NCI-H526 (cell line): Measurements from ENCODE around the gene FTL.

Source experiments
- DNase-seq, 2 experiments: peaks; one replicate each; lab custom pipeline; 2025; lab: John Stamatoyannopoulos, UW

Gene FTL

DNA sequence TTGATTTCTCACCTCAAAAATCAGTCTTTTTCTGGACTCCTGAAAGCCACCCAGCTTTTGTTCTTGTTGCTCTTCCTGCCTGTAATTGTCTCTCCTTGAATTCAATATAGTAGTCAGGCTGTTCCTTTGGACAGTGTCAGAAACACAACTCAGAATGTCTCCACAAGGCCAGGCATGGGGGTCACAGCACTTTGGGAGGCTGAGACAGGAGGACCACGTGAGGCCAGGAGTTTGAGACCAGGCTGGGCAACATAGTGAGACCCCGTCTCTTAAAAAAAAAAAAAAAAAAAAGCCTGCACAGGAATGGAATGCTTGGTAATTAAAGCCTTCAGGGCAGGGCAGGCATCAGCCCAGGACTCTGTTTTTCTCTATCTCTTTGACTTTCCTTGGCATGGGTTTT is 19.3 kb upstream of the FTL start:
- no peak for DNase-seq

DNA sequence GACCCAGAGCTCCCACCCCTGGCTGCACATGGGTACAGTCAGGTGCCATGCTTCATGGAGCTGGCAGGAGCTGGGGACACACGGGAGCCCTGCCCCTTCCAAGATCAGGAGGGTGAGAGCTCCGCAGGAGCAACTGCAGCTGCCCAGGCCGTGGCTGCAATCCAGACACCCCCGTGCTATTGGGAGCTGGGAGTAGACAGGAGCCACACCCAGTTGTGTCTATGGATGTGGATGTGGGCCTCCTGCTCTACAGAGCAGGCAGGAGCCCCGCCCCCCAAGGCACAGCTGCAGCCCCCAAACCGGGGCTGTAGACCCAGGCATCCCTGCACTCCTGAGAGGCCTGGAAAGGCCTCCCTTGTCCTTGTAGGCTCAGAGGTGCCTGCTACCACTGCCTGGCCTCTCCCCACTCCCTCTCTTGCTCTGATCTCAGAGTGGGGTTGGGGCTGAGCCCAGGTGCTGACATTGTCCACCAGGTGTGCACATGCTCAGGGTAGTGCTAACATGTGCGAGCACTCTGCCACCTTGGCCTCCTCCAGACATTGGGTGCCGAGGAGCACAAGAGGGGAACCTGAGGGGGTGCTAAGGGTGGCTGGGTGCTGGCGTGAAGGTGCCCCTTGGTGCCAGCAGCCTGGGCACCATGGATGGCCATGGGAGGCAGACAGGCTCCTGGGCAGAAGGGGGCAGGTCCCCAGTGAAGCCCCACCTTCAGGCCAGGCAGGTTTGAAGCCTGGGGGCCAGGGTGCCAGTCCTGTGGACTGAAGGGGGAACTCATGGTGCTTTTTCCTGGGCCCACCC is 18.4 kb upstream of the FTL start:
- no peak for DNase-seq

DNA sequence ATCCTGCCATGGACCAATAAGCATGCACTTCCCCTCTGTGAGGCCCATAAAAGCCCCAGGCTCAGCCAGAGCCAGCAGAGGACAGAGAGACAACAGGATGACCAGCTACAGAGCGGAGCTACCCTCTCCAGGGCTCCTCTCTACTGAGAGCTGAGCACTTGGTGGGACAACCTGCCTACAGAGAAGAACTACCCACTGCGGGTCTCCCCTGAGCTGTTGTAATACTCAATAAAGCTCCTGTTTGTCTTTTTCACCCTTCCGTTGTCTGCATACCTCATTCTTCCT is 17.9 kb upstream of the FTL start:
- DNase-seq, result no peak

DNA sequence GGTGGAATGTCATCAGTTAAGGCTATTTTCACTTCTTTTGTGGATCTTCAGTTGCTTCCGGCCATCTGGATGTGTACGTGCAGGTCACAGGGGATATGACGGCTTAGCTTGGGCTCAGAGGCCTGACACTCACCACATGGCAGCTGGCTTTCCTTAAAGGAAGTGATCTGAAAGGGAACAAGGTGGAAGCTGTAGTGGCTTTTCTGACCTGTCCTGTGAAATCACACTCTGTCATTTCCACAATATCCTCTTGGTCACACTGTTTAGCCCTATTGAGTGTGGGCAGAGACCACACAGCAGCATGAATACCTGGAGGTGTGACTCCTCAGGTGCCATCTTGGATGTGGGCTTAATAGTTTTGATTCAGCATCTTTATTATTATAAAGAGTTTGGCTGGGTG is 14.9 kb upstream of the FTL start:
- DNase-seq, result no peak

DNA sequence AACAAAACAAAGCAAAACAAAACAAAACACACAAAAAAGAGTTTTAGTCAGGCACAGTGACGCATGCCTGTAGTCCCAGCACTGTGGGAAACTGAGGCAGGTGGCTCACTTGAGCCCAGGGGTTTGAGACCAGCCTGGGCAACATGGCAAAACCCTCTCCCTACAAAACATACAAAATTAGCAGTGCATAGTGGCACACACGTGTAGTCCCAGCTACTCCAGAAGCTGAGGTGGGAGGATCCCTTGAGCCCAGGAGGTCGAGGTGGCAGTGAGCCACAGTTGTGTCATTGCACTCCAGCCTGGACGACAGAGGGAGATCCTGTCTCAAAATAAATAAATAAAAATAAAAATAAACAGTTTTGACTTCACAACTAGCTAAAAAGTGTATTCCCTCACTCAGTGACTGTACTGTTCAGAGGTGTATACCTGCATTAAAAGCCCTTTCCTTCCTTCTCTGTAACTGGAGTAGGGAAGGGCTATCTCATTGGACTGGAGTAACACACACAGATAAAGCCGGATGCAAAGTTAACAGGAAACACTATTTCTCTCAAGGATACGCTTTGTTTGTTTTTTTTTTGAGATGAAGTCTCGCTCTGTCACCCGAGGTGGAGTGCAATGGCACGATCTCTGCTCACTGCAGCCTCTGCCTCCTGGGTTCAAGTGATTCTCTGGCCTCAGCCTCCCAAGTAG is 14.1 kb upstream of the FTL start:
- no peak for DNase-seq

DNA sequence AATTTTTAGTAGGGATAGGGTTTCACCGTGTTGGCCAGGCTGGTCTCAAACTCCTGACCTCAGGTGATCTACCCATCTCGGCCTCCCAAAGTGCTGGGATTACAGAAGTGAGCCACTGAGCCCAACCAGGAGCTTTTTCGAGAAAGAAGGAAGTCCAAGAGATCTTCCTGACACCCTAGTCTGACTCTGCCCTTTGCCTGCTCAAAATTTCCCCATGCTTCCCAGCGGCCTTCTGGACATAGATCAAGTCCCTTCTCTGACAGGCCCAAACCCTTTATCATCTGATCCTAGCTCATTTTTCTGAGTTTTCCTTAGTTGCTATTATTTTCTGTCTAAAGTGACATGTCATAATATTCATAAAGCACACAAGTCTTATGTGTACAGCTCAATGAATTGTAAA is 12.0 kb upstream of the FTL start:
- no peak for DNase-seq

DNA sequence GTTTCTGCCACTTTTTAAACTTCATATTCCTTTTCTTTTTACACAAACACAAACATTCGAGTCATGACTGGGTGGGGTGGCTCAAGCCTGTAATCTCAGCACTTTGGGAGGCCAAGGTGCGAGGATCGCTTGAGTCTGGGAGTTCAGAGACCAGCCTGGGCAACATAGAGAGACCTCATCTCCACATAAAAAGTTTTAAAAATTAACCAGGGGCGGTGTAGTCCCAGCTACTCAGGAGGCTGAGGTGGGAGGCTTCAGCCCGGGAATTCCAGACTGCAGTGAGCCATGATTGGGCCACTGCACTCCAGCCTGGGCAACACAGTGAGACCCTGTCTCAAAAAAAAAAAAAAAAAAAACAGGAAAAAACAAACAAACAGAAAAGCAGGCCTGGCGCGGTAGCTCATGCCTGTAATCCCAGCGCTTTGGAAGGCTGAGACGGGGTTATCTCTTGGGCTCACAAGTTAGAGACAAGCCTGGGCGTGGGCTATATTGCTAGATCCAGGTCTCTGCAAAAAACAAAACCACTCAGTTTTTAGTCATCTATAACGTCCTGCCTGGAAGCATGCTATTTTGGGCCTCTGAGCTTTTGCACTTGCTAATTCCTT is 11.0 kb upstream of the FTL start:
- no peak for DNase-seq

DNA sequence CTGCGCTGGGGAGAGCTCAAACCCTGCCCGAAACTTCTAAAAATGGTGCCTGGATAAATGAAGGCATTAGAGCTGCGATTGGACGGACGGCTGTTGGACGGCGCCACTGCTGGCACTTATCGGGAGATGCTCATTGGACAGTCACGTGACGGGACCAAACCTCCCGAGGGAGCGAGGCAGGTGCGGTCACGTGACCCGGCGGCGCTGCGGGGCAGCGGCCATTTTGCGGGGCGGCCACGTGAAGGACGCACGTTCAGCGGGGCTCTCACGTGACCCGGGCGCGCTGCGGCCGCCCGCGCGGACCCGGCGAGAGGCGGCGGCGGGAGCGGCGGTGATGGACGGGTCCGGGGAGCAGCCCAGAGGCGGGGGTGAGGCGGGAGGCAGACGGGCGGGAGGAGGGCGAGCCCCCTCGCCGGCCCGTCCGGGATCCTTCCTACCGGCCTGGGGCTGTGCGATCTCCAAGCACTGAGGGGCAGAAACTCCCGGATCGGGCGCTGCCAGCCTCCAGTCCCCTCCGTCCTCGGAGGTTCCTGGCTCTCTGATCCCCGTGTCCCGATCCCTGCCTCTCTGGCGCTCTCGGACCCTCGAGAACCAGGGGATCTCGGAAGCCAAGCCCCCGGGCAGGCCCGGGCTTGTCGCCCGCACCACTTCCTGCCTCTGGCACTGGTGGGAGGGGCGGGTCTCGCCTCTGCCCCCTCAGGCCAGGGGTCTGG is 10.4 kb upstream of the FTL start, which contains the start of gene BAX:
Gene BAX, plus strand, starts transcription at position 281 of the 713 bp plus-strand sequence. Its CDS starts 54 bp downstream, at position 335.
- DNase-seq, result peak; percentile 93 to 98

DNA sequence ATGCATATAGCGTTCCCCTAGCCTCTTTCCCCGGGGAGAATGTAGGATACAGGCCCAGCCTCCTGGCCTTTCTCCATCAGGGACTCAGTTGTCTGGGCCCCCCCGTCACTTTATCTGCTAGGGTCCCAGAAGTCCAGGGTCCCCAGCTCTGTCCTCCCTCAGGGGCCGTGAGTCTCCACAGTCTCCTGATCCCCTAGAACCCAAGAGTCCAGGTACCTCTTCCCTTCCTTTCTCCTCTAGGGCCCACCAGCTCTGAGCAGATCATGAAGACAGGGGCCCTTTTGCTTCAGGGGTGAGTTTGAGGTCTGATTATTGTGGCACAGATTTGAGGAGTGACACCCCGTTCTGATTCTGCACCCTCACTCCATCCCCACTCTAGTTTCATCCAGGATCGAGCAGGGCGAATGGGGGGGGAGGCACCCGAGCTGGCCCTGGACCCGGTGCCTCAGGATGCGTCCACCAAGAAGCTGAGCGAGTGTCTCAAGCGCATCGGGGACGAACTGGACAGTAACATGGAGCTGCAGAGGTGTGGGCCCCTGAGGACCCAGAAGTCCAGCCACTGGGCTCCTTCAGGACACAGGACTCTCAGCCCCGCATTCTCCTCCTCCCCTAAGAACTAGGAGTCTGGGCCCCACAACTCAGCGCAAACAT is 9.7 kb upstream of the FTL start:
- no peak for DNase-seq

DNA sequence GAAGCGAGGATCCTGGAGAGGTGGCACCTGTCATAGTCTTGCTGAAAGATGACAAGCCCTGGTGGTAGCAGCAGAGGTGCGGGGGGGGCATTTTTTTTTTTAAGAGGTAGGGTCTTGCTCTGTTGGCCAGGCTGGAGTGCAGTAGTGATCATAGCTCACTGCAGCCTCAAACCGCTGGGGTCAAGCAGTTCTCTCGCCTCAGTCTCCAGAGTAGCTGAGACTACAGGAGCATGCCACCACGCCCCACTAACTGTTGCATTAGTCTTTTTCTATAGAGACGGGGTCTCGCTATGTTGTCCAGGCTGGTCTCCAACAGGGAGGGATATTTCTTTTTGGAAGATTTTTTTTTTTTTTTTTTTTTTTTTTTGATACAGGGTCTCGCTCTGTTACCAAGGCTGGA is 7.1 kb upstream of the FTL start:
- DNase-seq, result no peak

DNA sequence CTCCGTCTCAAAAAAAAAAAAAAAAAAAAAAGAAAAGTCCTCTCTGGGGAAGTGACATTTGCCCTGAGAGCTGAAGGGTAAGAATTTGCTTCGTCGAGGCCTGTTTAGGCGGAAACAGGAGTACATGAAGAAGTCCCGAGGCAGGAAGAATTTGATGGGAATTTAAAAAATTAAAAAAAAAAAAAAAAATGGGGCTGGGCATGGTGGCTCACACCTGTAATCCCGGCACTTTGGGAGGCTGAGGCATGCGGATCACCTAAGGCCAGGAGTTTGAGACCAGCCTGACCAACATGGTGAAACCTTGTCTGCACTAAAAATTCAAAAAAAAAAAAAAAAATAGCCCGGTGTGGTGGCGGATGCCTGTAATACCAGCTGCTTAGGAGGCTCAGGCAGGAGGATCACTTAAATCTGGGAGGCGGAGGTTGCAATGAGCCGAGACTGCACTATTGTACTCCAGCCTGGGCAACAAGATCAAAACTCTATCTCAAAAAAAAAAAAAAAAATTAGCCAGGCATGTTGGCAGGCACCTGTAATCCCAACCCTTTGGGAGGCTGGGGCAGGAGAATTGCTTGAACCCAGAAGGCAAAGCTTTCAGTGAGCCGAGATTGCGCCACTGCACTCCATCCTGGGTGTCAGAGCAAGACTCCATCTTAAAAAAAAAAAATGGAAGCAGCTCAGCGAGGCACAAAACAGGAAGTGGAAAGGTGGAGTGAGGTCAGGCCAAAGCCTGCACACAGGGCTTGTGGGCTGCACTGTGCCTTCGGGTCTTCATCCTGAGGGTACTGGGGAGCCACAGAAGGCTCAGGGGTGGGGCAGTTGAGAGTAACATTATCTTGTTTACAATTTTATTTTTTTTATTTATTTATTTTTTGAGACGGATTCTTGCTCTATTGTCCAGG is 5.5 kb upstream of the FTL start:
- DNase-seq, result no peak

DNA sequence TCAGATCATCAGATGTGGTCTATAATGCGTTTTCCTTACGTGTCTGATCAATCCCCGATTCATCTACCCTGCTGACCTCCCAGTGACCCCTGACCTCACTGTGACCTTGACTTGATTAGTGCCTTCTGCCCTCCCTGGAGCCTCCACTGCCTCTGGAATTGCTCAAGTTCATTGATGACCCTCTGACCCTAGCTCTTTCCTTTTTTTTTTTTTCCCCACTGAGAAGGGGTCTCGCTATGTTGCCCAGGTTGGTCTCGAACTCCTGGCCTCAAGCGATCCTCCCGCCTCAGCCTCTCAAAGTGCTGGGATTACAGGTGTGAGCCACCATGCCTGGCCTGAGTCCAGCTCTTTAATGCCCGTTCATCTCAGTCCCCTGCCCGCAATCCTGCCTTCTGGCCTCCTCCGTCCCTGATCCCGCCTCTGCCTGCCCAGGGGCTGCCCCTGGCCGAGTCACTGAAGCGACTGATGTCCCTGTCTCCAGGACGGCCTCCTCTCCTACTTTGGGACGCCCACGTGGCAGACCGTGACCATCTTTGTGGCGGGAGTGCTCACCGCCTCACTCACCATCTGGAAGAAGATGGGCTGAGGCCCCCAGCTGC is 4.0 kb upstream of the FTL start:
- DNase-seq, result no peak

DNA sequence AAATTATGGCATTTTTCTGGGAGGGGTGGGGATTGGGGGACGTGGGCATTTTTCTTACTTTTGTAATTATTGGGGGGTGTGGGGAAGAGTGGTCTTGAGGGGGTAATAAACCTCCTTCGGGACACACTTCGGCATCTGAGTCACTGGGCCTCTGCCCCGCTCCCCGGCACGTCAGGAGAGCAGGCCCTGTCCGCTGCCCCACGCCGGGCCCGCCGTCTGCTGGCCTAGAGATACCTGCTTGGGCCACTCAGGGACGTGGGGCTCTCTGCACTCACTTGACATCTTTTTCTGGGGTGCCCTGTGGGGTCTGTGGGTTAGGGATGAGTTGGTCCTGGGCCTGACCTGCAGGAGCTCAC is 3.5 kb upstream of the FTL start:
- no peak for DNase-seq

DNA sequence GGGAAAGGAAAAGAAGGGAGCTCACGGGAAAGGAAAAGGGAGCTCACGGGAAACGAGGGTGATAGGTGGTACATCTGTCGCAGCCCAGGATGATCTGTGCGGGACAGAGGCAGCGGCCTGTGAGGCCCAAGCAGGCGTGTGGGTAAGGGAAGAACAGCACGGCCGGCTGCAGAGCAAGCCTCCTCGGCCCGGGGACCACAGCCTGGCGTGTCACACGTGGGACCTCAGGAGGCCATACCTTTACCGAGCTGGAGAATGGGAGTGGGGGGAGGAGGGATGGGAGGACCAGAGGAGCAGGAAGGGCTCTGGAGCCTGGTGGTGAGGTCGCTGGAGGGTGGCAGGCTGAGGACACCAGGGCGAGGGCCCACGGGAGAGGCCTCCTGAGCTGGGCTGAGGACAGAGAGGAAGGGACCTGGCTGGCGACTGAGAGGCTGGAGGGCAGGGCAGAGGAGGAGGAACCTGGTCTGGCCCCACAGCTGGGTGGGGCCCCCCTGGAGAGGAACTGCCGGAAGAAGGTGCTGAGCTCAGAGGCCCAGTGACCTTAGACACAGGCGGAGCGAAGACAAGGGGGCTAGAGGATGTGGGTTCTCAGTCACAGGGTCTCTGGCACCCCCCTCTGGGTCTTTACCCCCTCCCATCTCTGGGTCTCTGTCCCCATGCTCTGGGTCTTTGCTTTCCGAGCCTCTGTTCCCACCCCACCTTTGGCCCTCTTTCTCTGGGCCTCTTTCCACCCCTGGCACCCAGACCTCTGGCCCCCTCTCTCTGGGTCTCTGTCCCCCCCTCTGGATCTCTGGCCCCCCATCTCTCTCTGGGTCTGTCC is 2.9 kb upstream of the FTL start:
- no peak for DNase-seq

DNA sequence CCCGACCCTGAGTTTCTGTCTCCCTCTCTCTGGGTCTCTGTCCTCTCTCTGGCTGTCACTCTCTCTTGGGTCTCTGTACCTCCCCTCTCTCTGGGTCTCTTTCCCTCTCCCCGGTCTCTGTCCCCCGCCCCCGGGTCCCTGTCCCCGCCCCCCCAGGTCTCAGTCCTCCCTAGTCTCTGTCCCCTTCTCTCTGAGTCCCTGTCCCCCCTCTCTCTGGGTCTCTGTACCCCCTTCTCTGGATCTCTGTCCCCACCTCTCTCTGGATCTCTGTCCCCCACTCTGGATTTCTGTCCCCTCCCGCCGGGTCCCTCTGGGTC is 2.3 kb upstream of the FTL start:
- DNase-seq, result no peak

DNA sequence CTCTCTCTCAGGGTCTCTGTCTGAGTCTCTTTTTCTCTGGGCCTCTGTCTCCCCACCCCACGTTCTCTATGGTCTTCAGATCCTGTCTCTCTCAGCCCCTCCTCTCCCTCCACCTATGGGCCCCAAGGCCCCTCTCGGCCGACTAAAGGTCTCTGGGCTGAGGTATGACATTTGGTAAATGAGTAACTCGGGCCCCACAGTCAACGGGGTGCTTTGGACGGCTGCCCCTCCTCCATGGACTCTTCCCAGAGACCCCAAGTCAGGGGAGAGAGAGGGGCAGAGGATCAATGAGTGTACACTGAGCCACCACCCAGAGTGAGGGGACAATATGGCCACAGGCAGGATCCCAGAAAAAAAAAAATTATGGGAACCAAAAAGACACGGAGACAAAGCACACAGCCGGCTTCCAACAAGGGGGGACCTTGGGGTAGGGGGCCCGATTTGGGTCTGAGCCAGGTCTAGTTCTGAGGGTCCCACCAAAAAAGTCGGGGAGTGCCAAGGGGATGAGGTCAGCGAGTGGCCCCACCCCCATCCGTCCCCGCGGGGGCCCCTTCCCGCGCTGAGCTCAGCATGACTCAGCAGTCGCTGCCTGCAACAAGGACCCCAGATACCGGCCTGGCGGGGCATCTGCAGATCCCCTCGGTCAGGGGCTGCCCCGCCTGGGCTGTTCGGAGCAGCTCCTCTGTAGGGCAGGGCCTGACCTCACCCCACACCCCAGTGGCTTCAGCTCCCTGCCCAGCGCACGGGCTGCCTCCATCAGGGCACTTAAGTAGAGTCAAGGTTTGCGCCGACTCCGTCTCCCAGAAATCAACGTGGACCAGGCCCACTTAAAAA is 1.5 kb upstream of the FTL start:
- peak in 1 of 2 experiments; percentile 34 for DNase-seq

DNA sequence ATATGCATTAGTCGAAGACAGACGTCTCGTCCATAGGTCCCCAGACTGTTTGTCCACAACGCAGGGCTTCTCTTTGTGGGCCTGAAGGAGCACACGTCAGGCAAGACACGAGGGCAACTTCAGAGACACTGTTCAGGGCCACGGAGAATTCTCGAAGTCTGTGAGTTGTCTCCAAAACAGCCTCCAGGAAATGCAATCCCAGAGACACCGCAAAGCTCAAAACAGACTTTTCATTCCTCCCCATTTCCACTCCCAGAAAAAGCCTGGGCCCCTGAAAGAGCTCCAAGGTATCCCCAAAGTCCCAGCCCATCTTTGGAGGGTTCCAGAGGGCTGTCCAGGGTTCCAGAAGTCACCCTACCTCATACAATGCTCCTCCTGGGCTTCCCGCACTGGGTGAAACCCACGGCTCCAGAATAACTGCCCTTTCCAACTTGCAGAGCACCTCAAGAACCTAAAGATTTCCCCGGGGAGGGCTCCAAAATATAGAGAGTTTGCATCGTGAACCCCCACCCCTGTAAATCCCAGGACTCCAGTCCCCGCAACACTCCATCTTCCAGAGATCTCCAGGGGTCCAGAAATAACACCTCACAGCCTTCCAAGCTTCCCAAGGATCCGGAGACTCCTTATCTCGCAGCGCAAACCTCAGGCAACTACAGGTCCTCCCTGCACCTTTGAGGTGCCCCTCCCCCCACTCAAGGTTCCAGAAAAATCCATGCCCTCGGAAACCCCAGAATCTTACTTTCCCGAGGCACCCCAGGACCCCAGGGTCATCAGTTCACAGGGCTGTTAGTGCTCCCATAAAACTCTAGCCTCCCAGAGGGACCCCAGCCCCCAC is 687 bp upstream of the FTL start:
- DNase-seq, result no peak

DNA sequence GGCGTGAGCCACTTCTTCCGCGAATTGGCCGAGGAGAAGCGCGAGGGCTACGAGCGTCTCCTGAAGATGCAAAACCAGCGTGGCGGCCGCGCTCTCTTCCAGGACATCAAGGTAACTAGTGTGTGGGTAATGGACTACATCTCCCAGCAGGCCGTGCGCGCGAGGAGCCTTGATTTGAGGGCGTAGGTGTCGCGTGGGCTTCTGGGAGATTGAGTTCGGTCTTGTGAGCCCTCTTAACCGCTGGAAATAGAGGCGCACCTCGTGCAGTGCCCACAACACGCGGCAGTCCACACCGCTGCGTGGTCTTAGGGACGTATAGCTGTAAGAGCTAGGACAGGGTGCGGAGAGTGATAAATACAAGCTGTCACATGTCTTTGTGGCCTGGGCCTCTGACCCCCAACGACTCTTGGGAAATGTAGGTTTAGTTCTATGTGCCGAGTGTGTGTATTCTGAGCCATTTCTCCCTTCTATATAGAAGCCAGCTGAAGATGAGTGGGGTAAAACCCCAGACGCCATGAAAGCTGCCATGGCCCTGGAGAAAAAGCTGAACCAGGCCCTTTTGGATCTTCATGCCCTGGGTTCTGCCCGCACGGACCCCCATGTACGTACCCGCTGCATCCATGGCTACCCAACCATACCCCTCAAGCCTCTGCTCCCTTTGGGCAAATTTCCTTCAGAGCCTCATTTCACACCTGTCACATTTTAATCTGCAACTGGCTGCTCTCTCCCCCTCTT is 864 bp downstream of the FTL start:
- DNase-seq, result peak; percentile 82 to 94
